VCaP (cell line): Measurements from ENCODE around the gene FAM53A.

Source experiments
- H3K27ac ChIP-seq: fragments of 450-650 bp; 2 replicates; pipeline ENCODE4 v1.5.1; 2017
- CTCF ChIP-seq: fragments of 450-650 bp; conservative IDR thresholded peaks from 2 replicates; pipeline ENCODE4 v1.5.1; 2017; ENCODE audit warnings: mild to moderate bottlenecking, moderate library complexity

Gene FAM53A

GRCh38 chr4:1655081-1655480 is 29.0 kb downstream of the FAM53A start:
- H3K27ac ChIP-seq = no peak overlapping the region
- TF ChIP-seq CTCF = no peak

GRCh38 chr4:1654216-1654955 is 29.7 kb downstream of the FAM53A start:
- H3K27ac ChIP-seq = no peak overlapping the region
- no peak for TF ChIP-seq CTCF

GRCh38 chr4:1653776-1654175 is 30.3 kb downstream of the FAM53A start:
- TF ChIP-seq CTCF = no peak
- H3K27ac ChIP-seq = no peak overlapping the region

- H3K27ac ChIP-seq = no peak overlapping the region
- no peak for TF ChIP-seq CTCF
Measured at GRCh38 chr4:1652088-1652487, 32.0 kb downstream of the FAM53A start.

GRCh38 chr4:1651609-1652008 is 32.5 kb downstream of the FAM53A start:
- no peak for TF ChIP-seq CTCF
- H3K27ac ChIP-seq = no peak overlapping the region

GRCh38 chr4:1648962-1649361 is 35.2 kb downstream of the FAM53A start:
- H3K27ac ChIP-seq = no peak overlapping the region
- TF ChIP-seq CTCF = no peak

- no peak overlapping the region for H3K27ac ChIP-seq
- no peak for TF ChIP-seq CTCF
Measured at GRCh38 chr4:1647432-1647831, 36.7 kb downstream of the FAM53A start.
